GM12892 (cell line): ENCODE data around the gene RRP1.
A peak's percentile ranks its signal among the peaks of the same experiment; 100 is the strongest.

Experiments
- DNase-seq: peaks from one replicate; pipeline ENCODE4 v3.0.0; 2011; ENCODE audit not compliant: insufficient read length
- FAIRE-seq: peaks from 2 replicates; lab custom pipeline; 2011; peaks lifted over from hg19 to GRCh38; lab: Jason Lieb, UNC
- POLR2A ChIP-seq: IDR thresholded peaks from 2 replicates; pipeline ENCODE4 v1.6.1; 2011; ENCODE audit warnings: low read depth, low read length, control low read depth
- POLR2AphosphoS5 ChIP-seq: IDR thresholded peaks from 2 replicates; pipeline ENCODE4 v1.6.1; 2011; ENCODE audit warnings: low read depth, low read length, control low read depth
- TAF1 ChIP-seq: IDR thresholded peaks from 2 replicates; pipeline ENCODE4 v1.6.1; 2011; ENCODE audit warnings: low read depth, mild to moderate bottlenecking, control low read depth, low read length, borderline replicate concordance

RRP1 gene

DNA sequence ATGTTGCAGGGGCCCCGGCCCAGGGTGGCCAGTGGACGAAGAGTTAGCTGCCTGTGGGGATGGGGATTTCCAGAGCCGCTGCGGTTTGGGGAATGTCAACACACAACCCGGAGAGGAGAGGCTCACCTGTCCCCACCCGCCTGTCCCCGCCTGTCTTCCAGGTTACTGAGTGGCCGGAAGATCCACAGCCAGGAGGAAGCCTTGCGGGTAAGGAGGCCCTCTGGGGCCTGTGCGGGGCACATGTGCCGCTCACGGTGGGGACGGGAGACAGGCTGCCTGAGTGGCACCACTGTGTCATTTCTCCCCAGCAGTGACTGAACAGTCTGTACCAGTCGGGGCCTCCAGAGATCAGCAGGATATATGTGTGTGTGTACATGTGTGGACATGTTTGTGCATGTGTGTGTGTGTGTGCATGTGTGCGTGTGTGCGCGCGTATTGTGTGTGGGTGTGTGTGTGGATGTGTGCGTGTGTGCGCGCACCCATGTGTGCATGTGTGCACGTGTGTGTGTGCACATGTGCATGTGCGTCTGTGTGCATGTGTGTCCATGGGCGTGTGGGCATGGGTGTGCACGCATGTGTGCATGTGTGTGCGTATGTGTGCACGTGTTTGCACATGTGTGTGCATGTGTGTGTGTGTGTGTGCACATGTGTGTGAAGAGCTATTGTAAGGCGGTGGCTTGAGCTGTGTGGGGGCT lies 38.9 kb upstream of the RRP1 start:
- no peak for FAIRE-seq
- TF ChIP-seq TAF1 (no peak), POLR2A (no peak), POLR2AphosphoS5 (peak; percentile 41; the same call in 1 of the 2 replicates)
- no peak for DNase-seq

DNA sequence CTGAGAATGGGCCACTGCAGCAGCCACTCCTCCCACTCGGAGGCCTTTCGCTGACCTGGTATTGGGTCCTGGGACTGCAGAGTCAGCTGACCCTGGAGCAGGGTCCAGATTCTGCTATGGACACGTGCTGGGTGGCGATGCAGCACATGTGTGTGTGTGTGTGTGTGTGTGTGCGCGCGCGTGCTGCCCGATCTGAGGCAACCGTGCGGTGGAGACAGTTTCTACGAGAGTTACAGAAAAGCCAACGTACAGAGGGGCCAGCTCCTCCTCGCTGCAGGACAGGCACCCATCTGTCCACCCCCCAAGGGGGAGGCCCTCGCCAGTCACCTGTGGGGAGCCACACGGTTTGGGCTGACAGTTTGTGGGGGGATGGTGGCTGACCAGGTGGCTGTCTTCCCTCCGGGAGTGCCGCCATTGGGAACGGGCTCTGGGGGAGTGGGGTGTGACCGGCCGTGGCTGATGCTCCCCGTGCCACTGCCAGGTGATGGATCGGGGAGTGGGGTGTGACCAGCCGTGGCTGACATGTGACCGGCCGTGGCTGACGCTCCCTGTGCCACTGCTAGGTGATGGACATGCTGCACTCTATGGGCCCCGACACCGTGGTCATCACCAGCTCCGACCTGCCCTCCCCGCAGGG lies 37.3 kb upstream of the RRP1 start:
- DNase-seq (no peak), FAIRE-seq (no peak)
- TF ChIP-seq POLR2A, result no peak
- no peak for TF ChIP-seq TAF1
- no peak for TF ChIP-seq POLR2AphosphoS5

DNA sequence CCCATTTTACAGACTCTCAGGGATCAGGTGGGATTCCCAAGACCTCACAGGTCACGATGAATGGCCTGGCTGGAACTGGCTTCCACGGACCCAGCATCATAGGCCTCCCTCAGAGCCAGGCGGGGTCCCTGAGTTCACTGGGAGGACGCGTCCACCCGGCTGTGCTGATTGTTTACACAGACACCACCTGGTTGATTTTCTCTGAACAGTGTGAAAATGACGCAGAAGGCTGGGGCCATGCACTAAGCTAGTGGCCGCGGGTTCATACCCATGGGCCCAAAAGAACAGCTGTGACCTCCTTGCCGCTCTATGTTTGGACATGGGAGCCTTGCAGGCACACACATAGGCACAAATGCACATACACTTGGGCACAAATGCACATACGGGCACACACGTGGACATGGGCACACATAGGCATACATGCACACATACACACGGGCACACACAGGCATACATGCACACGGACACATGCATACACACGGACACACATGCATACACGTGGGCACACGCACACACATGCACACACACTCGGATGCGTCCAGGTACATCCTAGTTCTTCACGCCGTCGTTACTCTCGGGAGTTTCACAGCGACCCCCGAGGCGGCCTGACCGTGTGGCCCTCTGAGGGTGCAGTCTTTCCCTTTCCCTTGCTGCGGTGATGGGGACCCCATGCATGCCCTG lies 36.5 kb upstream of the RRP1 start:
- no peak for DNase-seq
- no peak for FAIRE-seq
- TF ChIP-seq POLR2A (no peak), TAF1 (no peak), POLR2AphosphoS5 (no peak)

GRCh38 chr21:43753439-43753799 lies 36.0 kb upstream of the RRP1 start:
- no peak for DNase-seq
- no peak for FAIRE-seq
- TF ChIP-seq POLR2AphosphoS5 (peak; percentile 18; the same call in 1 of the 2 replicates), TAF1 (no peak)

GRCh38 chr21:43754948-43755781 lies 34.2 kb upstream of the RRP1 start:
- TF ChIP-seq POLR2A (no peak), TAF1 (no peak), POLR2AphosphoS5 (no peak)
- no peak for FAIRE-seq

DNA sequence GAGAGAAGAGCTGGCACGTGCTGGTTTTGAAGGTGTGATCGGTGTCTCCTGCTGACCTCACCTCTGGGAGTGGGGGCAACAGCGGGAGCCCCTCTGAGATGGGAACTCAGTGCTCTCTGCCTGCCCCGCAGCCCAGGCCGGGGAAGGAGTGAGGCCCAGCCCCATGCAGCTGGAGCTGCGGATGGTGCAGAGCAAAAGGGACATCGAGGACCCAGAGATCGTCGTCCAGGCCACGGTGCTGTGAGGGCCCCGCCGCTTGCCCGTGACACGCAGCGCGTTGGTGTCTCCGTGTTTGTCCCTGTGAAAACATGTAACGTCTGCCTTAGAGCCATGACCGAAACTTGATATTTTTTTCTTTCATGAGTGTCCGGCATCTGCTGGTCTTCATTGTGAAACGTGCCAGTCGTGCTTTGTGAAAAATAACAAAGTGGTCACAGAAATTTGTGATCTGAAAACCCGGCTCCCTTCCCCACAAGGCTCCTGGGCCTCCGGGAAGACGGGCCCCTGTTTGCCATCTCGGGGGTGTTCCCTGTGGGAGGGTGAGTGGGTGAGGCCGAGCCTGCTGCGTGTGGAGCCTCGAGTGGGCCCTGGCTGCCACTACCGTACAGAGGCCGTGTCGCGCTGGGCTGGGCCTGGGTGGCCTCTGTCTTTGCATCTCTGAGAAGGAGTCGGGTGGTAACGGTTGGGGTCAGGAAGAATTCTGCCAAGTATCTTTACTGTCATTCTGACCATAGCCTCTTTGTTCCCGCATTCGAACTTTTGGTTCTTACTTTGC lies 33.4 kb upstream of the RRP1 start:
- DNase-seq (no peak), FAIRE-seq (no peak)
- no peak for TF ChIP-seq POLR2AphosphoS5
- TF ChIP-seq TAF1, result no peak
- no peak for TF ChIP-seq POLR2A

More at GRCh38 chr21:43754948-43755781, 34.2 kb upstream of the RRP1 start:
- no peak for DNase-seq

- TF ChIP-seq POLR2A (no peak), POLR2AphosphoS5 (no peak), TAF1 (no peak)
- FAIRE-seq, result no peak
Observed at GRCh38 chr21:43757601-43758000, 31.8 kb upstream of the RRP1 start.

GRCh38 chr21:43758111-43758641 lies 31.2 kb upstream of the RRP1 start:
- FAIRE-seq (no peak), DNase-seq (no peak)
- TF ChIP-seq TAF1 (no peak), POLR2A (no peak), POLR2AphosphoS5 (no peak)

More at GRCh38 chr21:43757601-43758000, 31.8 kb upstream of the RRP1 start:
- no peak for DNase-seq

DNA sequence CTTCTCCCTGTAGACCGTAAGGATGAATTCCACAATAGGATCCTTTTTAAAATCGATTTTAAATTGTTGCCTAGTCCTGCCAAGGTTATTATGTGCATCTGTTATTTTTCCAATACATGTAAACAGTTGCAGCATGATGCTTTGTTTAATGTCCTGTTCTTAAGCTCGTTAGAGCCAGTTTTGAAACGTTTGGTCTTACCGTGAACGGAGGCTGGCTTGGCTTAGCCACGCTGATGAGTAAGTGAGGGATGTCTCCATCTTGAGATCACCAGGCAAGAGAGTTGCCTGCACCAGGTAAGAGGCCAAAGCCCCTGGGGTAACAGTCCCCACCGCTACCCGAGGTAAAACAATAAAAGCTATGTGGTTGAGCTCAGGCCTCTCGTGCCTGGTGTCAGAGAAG lies 30.6 kb upstream of the RRP1 start:
- no peak for FAIRE-seq
- TF ChIP-seq POLR2A (no peak), POLR2AphosphoS5 (no peak), TAF1 (no peak)

DNA sequence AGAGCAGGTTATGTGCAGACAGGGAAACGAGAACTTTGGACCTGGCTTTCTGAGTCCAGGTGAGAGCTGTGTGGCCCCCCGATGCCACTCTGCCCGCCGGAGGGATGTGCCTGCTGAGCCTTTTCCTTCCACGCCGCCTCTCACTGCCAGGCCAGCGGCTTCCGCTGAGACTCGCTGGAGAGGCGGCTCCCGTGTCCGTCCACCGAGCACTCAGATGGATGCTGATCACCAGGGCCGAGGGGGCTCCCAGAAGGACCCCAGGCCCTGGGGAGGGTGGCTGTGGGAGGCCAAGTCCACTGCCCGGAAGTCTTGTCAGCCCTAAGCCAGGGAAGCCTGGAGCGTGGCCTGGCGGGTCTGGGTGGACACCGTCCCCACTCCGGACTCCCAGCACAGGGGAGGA lies 29.7 kb upstream of the RRP1 start:
- no peak for DNase-seq
- no peak for FAIRE-seq
- no peak for TF ChIP-seq POLR2A
- no peak for TF ChIP-seq TAF1
- no peak for TF ChIP-seq POLR2AphosphoS5

More for the DNA sequence above, 30.6 kb upstream of the RRP1 start:
- DNase-seq, result no peak

GRCh38 chr21:43760391-43760958 lies 28.9 kb upstream of the RRP1 start:
- FAIRE-seq, result no peak
- no peak for TF ChIP-seq TAF1
- TF ChIP-seq POLR2AphosphoS5, result no peak
- TF ChIP-seq POLR2A, result no peak
- DNase-seq, result no peak
